Measurements from ENCODE around the gene F2RL2.

F2RL2 gene

GRCh38 chr5:76626738-76627137 lies 3.5 kb upstream of the F2RL2 start:
- H3K9me3 ChIP-seq (replicated peaks; ENCODE audit: insufficient read depth, low read length), result no peaks in the 10 kb centered on the region
- H3F3A ChIP-seq (ENCODE audit: insufficient read depth, low read length), result no peaks in the 10 kb centered on the region
- no peaks in the 10 kb centered on the region for H3K4me1 ChIP-seq (ENCODE audit: low read length)
- no peaks in the 10 kb centered on the region for H3K27me3 ChIP-seq (replicated peaks; ENCODE audit: insufficient read depth, low read length)
- TF ChIP-seq EZH2 (optimal IDR thresholded peaks at IDR 0.05; ENCODE audit: low read depth, low read length) (no peak), EZH2phosphoT487 (IDR thresholded peaks at IDR 0.05; ENCODE audit: low read length) (no peak), CTCF (IDR thresholded peaks at IDR 0.05; ENCODE audit: low read length) (no peak)
- no peak overlapping the region for H3K4me2 ChIP-seq (ENCODE audit: low read depth, low read length)
- no peaks in the 10 kb centered on the region for H3K79me2 ChIP-seq (ENCODE audit: low read length)
- H2AFZ ChIP-seq (ENCODE audit: low read length), result no peak overlapping the region
- no peak overlapping the region for H3K4me3 ChIP-seq (ENCODE audit: low read length)
- DNase-seq, result no peak
- H3K9me2 ChIP-seq (replicated peaks; ENCODE audit: insufficient read depth, low read length), result no peaks in the 10 kb centered on the region
- H4K20me1 ChIP-seq (ENCODE audit: insufficient read depth, low read length), result no peaks in the 10 kb centered on the region
- H3K27ac ChIP-seq (ENCODE audit: low read length), result no peak overlapping the region
- H3K9ac ChIP-seq (ENCODE audit: low read length), result no peak overlapping the region
- H3K36me3 ChIP-seq (replicated peaks; ENCODE audit: insufficient read depth, low read length), result no peaks in the 10 kb centered on the region

GRCh38 chr5:76625087-76625815 lies 2.0 kb upstream of the F2RL2 start:
- no peak overlapping the region for H3K27ac ChIP-seq (ENCODE audit: low read length)
- no peaks in the 10 kb centered on the region for H3F3A ChIP-seq (ENCODE audit: insufficient read depth, low read length)
- DNase-seq, result no peak
- H3K9ac ChIP-seq (ENCODE audit: low read length), result no peak overlapping the region
- H3K9me3 ChIP-seq (replicated peaks; ENCODE audit: insufficient read depth, low read length), result no peaks in the 10 kb centered on the region
- no peaks in the 10 kb centered on the region for H4K20me1 ChIP-seq (ENCODE audit: insufficient read depth, low read length)
- H3K4me1 ChIP-seq (ENCODE audit: low read length), result no peaks in the 10 kb centered on the region
- no peaks in the 10 kb centered on the region for H3K36me3 ChIP-seq (replicated peaks; ENCODE audit: insufficient read depth, low read length)
- no peaks in the 10 kb centered on the region for H3K79me2 ChIP-seq (ENCODE audit: low read length)
- H3K9me2 ChIP-seq (replicated peaks; ENCODE audit: insufficient read depth, low read length), result no peaks in the 10 kb centered on the region
- no peaks in the 10 kb centered on the region for H3K27me3 ChIP-seq (replicated peaks; ENCODE audit: insufficient read depth, low read length)
- TF ChIP-seq EZH2 (optimal IDR thresholded peaks at IDR 0.05; ENCODE audit: low read depth, low read length), result no peak
- no peak for TF ChIP-seq EZH2phosphoT487 (IDR thresholded peaks at IDR 0.05; ENCODE audit: low read length)
- TF ChIP-seq CTCF (IDR thresholded peaks at IDR 0.05; ENCODE audit: low read length), result no peak
- H3K4me3 ChIP-seq (ENCODE audit: low read length), result no peak overlapping the region
- no peak overlapping the region for H2AFZ ChIP-seq (ENCODE audit: low read length)
- H3K4me2 ChIP-seq (ENCODE audit: low read depth, low read length), result no peak overlapping the region

- Histone ChIP-seq H3K27ac (ENCODE audit: low read length) (no peak overlapping the region), H3K4me1 (ENCODE audit: low read length) (no peaks in the 10 kb centered on the region), H3K9me3 (replicated peaks; ENCODE audit: insufficient read depth, low read length) (no peaks in the 10 kb centered on the region), H3K36me3 (replicated peaks; ENCODE audit: insufficient read depth, low read length) (no peaks in the 10 kb centered on the region), H4K20me1 (ENCODE audit: insufficient read depth, low read length) (no peaks in the 10 kb centered on the region), H3K9me2 (replicated peaks; ENCODE audit: insufficient read depth, low read length) (no peaks in the 10 kb centered on the region), H3K27me3 (replicated peaks; ENCODE audit: insufficient read depth, low read length) (no peaks in the 10 kb centered on the region), H3K9ac (ENCODE audit: low read length) (no peak overlapping the region), H3K79me2 (ENCODE audit: low read length) (no peaks in the 10 kb centered on the region), H3F3A (ENCODE audit: insufficient read depth, low read length) (no peaks in the 10 kb centered on the region), H3K4me3 (ENCODE audit: low read length) (no peak overlapping the region), H3K4me2 (ENCODE audit: low read depth, low read length) (no peak overlapping the region), H2AFZ (ENCODE audit: low read length) (no peak overlapping the region)
- DNase-seq, result no peak
- TF ChIP-seq EZH2 (optimal IDR thresholded peaks at IDR 0.05; ENCODE audit: low read depth, low read length) (no peak), CTCF (IDR thresholded peaks at IDR 0.05; ENCODE audit: low read length) (no peak), EZH2phosphoT487 (IDR thresholded peaks at IDR 0.05; ENCODE audit: low read length) (no peak)
Observed at GRCh38 chr5:76622076-76622475, 1.1 kb downstream of the F2RL2 start.

Data from MM.1S (cell line).